Activated T-cell treated with anti-CD3 and anti-CD28 coated beads, Interleukin-2, amount 50 U/mL, for 48 hours (primary cell): ENCODE measurements around the gene SMAD4.
"Not testable (repeated sequence)": the region's sequence is repeated elsewhere in the genome, so short reads cannot be mapped to it uniquely, and the experiment has no call there.

ENCODE experiments used
- DNase-seq, 2 experiments: peaks; one replicate each; pipeline ENCODE4 v3.0.0-alpha.2; 2020

The SMAD4 gene

DNA sequence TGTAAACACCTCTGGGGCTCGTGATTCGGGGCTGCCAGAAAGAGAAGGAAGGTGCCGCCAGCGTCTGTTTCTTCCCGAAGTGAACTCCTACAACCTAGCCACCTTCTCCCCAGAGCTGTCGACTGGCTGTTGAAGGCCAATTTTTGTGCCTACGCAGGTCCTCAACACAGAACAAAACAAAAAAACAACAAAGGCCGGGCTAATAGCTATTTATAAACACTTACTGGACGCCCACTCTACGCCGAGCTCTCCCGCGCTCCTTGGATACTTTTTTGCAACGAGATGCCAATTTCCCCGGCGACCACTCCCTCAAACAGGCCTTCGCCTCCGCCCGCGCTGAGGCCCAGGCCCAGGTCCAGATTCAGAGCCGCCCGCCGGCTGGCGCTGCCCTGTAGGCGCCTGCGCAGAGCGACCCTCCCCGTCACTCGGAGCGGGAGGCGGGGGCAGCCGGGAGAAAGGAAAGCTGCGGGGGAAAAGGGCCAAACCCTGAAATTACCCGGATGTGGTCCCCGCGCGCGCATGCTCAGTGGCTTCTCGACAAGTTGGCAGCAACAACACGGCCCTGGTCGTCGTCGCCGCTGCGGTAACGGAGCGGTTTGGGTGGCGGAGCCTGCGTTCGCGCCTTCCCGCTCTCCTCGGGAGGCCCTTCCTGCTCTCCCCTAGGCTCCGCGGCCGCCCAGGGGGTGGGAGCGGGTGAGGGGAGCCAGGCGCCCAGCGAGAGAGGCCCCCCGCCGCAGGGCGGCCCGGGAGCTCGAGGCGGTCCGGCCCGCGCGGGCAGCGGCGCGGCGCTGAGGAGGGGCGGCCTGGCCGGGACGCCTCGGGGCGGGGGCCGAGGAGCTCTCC, at the start of gene SMAD4:
Gene SMAD4, plus strand, starts transcription at position 520 of the 843 bp plus-strand sequence. CDS start 16,834 bp downstream, outside the sequence.
- peak; percentile 98 to 99 for DNase-seq

DNA sequence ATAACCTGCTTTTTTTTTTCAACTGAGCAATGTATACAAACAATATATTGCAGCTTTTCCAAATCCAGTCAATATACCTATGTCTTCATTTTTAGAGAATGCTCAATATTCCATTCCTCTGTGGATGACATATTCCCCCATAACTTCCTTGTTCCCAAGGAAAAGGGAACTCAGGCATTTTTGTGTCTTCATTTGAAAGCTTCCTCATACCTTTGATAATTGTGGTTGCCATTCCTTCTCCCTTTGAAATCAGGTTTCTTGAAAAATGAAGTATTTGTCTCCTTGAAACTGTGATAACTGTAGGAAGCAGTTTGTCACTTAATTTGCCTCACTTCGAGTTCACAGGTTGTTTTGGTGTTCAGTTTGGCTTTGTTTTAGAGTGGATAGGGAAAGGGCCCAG, 48.6 kb upstream of the SMAD4 start:
- no peak for DNase-seq

DNA sequence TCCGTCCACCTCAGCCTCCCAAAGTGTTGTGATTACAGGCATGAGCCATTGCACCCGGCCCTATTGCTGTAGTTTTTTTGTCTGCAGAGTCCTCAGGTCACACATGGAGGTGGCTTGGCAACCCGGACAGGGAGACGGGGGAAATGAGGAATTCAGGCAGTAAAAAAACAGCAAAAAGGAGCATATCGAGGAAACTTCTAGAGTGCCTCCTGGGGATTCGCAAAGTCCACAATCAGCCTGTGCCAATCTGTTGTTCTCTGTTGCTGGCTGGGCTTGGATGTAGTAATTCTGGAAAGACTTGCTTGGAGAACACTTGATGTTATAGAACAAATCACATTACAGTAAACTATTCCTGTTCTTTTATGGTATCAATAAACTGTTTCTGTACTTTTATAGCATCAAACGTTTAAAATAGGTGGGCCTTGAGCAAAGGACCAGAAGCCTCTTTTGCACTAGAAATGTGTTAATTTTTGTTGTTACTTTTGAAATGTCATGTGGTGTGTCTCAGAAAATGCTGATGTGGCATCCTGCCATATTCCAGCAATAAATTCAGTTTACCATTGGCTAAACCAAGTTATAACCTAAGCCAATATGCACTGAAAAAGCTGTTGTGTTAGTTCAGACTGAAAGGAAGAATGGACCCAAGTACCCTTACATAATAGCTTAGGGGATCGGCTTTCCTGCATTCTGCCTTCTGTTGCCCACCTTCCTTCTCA, 47.8 kb upstream of the SMAD4 start:
- no peak for DNase-seq

DNA sequence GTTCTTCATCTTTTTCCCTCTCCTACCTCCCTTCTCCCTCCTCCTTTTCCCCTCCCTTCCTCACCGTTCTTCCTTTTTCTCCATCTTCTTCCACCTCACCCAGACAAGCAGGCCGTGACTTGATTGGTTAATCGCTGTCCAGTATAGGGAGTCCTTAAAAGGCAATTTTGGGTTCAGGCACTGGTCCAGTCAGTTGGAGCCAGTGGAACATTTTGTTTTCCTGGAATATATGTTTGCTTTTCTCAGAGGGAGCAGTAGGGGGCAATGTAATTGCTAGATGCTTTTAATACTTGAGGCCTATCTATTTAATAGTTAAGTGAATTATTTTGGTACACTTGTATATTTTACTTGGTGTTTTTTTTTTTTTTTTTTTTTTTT, 47.2 kb upstream of the SMAD4 start:
- no peak for DNase-seq

DNA sequence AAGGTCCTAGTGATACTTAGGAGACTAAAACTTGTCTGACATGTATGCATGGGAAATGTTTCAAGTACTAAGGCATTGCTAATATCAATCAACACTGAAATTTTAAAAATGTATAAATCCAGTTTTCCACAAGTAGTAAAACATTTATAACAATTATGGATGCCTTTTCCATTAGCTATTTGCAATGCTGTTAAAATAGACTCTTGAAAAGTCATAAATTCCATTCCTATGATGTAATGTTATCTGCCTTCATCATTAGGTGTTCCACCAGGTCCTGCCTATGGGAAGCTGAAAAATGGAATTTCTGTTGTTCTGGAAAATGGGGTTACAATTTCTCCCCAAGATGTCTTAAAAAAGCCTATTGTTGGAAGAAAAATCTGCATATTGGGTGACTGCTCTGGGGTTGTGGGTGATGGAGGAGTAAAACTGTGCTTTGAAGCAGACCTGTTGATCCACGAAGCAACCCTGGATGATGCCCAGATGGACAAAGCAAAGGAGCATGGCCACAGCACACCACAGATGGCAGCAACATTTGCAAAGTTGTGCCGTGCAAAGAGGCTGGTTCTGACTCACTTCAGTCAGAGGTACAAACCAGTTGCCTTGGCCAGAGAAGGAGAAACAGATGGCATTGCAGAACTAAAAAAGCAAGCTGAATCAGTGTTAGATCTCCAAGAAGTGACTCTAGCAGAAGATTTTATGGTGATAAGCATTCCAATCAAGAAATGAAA, 43.5 kb upstream of the SMAD4 start:
- no peak for DNase-seq

DNA sequence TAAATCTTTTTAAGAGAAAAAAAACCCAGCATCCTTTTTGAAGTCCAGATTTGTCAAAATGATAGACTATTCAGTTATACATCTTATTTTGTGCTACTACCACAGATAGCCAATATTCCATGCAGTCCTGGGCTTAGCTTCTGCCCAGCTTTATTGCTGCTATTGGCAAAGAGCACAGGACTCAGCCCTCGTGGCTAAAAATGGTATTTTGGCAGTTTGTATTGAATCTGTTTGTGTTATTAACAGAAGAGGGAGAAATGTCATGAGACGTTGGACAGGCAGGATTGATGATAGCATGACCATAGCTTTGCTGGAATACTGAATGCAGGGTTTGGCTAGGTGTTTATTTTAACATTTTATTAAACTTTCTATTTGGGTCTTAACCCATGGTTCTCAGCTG, 42.8 kb upstream of the SMAD4 start:
- DNase-seq, result no peak

DNA sequence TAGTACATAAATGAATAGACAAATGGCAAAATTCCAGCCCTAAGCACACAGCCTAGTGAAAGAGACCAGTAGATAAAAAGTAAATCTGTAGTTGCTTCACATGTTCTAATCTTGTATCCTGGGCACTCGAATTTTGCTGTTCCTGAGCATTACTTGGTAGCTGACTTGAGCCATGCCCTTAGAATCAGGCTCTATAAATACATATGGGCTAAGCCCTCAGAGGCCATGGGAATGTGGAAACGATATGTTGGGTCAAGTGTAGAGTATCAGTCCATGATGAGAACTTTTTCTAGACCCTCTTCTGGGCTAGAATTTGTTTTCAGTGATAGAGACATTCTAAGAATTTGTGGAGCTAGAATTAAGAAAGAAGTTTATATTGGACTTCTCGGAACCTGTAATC, 40.3 kb upstream of the SMAD4 start:
- DNase-seq, result no peak

DNA sequence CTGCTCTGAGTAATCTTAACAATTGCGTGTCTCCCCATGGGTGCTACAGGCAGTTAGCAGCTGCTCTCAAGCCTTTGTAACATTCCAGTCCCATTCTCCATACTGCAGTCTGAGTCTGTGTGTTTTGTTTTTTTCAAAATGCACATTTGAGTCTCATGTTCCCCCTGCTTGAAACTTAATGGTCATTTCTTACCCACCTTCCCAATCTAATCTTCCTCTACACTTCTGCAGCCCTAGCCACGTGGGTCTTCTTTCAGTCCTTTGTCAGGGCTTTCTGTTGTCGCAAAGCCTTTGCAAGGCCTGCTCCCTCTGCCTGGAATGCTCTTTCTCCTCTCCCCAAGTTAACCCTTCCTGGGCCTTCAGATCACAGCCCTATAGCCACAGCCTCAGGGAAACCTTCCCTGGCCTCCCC, 37.7 kb upstream of the SMAD4 start:
- no peak for DNase-seq

DNA sequence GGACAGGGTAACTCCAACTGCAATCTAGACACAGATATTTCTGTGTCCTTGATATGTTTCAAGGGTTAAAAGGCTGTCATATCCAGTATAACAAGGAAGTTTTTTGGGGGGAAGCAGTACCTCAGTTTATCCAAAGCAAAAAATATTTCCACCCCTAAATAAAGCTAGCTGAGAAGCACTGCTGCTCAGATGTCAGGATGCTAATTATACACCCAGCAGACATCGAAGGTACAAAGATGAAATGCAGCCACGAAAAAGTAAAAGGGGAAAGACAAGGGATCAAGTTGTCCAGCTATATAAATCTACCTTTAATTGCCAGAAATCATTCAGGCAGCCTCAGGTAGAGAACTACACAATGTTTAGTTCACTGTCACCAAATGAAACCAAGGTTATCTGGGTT, 36.0 kb upstream of the SMAD4 start:
- no peak for DNase-seq

DNA sequence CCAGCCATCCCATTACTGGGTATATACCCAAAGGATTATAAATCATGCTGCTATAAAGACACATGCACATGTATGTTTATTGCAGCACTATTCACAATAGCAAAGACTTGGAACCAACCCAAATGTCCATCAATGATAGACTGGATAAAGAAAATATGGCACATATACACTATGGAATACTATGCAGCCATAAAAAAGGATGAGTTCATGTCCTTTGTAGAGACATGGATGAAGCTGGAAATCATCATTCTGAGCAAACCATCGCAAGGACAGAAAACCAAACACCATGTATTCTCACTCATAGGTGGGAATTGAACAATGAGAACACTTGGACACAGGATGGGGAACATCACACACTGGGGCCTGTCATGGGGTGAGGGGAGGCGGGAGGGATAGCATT, 26.8 kb upstream of the SMAD4 start:
- DNase-seq, result not testable (repeated sequence)

DNA sequence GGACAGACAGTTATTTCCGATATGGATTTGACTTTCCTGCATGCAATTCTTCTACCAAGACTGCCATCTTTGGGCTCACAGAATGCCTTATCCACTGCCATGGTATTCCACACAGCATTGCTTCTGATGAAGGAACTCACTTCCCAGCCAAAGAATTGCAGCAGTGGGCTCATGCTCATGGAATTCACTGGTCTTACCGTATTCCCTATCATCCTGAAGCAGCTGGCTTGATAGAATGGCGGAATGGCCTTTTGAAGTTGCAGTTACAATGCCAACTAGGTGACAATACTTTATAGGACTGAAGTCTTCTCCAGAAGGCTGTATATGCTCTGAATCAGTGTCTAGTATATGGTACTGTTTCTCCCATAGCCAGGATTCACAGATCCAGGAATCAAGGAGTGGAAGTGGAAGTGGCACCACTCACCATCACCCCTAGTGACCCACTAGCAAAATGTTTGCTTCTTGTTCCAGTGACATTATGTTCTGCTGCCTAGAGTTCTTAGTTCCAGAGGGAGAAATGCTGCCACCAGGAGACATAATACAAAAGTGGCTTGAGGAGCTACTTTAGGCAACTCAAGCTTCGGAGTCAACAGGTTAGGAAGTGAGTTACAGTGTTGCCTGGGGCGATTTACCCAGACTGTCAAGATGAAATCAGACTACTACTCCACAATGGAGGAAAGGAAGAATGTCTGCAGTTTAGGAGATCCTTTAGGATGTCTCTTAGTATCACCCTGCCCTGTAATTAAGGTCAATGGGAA, 23.8 kb upstream of the SMAD4 start:
- no peak for DNase-seq

DNA sequence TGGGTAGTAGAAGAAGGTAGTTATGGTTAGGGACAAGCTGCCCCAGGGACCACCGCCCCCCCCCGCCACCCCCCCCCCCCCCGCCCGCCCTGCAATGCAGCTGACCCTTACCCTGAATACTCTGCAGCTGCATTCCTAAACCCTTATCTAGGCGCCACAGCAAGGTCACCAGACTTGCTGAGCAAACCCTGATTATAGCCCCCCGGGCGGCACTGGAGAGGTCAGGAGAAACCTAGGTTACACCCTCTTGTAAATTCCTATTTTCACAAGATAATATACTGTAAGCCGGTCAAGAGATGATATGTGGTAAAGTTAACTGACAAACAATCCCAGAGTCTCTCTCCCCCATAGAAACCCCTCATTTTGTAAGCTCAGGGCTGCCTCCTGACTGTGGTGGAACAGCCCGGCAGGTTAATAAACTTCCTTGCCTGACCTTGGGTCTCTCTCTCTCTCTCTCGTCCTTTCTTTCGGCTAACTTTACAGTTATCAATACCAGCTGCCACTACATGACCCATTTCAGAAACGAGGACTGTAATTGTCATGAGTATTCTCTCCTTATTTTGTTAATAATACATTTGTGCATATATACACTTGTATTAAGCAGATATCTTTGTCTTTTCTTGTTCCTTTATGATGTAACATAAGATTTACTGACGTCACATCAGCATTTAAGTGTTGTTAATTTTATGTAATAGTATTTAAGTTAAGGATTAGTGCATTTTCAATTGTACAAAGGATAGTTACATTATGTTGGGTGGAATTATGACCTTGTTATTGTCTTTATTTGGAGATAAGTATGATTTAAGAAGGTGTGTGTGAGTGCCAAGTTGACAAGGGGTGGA, 22.8 kb upstream of the SMAD4 start:
- no peak for DNase-seq

DNA sequence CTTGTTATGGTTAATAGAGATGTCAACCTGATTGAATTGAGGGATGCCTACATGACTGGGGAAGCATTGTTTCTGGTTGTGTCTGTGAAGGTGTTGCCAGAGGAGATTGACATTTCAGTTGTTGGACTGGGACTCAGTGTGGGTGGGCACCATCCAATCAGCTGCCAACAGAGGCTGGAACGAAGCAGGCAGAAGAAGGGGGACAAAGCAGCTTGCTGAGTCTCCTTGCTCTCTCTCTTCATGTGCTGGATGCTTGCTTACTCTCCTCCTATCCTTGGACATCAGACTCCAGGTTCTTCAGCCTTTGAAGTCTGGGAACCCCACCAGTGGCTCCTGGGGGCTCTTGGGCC, 22.2 kb upstream of the SMAD4 start:
- no peak for DNase-seq

DNA sequence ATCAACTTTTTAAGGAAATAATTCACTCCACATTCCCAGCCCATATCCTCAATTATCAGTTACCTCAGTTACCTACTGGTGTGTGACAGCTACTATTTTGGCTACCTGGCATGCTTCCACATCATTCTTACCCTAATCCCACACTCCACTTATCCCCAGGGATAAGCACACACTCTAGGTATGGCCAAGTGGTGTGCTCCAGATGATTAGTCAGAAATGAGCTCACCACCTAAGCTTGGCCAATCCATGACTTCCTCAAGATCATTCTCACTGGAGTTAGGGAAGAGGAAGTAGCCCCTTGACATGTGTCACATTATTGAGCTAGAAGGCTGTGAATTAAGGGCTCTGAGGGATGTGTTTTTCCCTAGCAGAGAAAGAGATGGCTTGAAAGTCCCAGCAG, 20.9 kb upstream of the SMAD4 start:
- DNase-seq, result no peak

DNA sequence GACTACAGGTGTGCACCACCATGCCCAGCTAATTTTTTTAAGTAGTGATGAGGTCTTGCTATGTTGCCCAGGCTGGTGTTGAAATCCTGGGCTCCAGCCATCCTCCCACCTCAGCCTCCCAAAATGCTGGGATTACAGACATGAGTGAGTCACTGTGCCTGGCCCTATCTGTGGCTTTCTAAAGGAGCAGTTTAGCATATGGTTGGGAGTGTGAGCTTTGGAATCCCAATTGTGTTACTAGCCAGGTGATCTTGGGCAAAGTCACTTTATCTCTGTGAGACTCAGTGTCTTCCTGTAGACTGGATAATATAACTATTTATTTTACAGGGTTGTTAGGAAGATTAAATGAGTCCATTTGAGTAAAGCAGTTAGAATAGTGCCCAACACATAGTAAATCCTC, 19.8 kb upstream of the SMAD4 start:
- DNase-seq, result no peak

DNA sequence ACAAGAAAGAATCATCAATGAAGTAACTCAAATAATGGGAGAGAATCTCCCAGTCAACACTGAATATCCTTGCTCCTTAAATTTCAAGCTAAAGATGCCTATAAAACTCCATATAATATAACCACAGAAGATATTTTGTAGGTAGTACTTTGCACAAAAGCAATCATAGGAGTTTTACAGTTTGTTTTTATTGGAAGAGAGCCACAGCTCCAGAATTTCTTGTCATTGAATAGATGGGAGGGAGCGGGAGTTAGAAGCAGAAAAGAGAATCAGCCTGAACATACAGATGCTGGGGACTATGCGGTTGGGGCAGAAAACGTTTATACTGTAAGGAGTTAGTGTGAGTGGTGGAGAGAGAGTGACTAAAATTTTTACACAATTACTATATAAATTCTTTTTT, 18.3 kb upstream of the SMAD4 start:
- no peak for DNase-seq

DNA sequence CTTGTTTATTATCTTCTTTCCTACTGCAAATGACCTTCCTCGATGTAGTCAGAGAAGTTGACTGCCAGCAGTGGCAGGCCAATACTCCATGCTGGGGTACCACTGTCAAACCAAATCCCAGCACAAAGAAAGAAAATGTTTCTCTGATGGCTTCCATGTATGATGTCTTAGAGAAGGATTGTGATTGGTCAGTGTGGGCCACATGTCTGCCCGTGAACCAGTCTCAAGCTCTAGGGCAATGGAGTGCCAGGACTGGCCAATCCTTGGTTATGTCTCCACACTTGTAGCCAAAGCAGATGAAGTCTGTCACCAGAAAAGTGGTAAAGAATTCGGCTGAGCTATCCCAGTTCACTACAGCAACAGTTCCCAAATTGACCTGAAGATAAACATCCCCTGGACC, 17.6 kb upstream of the SMAD4 start:
- no peak for DNase-seq

DNA sequence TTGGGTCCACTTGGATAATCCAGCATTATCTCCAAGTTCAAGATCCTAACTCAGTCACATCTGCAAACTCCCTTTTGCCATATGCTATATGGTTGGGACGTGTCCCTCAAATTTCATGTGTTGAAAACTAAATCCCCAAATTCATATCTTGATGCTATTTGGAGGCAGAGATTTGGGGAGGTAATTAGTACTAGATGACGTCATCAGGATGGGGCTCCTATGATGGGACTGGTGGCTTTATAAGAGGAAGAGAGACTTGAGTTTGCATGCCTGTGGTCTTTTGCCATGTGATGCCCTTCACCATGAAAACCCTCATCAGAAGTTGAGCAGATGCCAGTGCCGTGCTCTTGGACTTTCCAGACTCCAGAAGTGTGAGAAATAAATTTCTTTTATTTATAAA, 16.8 kb upstream of the SMAD4 start:
- DNase-seq, result no peak

DNA sequence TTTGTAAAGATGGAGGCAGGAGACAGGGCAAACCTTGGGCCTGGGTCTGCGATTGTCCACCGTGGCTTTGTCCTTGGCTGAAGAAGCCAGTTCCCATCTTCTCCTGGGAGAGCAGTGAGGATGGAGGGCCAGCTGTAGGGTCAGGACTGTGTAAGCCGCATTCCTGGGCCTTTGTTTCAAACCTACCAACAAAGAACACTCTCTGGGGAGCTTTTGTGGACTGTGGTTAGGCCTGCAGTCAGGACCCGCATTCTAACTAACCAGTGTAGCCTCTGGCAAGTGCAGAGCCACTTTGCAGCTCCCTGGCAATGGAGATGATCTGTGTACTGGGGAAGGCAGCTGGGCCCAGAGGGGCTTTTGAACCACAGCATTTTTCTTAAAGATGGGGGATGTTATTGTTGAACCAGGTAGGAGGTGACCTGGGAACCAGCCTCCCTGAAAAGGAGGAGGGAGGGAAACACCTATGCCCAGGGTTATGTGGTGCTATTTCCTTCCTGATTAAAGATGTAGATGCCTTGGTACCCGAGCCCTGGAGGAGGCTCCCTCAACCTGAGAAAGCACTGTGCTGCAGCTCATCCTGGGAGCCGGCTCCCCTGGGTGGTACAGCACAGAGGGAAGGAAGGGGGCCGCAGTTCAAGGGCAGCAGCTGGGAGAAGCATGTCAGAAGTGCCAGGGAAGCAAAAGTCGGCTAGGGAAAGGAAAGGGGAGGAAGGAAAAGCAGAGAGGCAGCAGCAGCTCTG, 12.7 kb upstream of the SMAD4 start:
- no peak for DNase-seq

DNA sequence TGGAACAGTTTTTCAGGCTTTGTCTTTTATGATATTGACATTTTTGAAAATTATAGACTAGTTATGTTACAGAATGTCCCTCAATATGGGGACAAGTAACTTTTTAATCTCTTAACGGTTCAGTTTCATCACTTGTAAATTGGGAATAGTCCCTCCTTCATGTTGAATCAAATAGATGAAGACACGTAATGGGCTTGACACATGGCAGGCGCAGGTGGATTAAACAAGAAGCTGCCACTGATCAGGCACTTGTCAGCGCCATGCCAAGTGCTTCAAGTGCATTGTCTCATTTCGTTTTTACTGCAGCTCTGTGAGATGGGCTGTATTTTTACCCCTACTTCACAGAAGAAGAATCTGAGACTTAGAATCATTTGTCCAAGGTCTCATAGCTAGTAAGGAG, 9.5 kb upstream of the SMAD4 start:
- DNase-seq, result no peak

DNA sequence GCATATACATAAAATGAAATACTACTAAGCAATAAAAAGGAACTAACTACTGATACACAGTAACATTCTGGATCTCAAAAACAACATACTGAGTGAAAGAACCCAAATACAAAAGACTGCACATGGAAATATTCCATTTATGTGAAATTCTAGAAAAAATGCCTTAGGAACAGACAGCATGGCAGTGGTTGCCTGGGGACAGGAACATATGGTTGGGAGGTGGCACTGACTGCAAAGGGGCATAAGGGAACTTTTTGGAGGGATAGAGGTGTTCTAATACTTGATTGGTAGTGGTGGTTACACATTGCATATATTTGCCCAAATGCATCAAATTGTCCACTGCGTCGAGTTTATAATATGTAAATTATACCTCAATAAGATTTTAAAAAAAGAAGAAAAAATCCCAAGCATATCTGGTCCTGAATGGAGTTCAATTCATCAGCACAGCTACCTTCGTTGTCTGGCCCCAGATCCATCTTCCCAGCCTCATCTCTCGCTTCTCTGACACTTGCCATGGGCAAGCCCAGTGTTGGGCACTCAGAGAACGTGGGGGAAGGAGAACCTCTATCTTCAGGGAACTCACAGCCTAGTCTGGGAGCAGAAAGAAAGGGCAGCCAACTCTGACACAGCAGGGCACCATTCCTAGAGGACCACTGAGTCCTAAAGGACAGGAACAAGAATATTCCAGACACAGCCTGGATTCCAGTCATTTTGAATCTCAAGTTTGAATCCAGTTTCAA, 8.6 kb upstream of the SMAD4 start:
- DNase-seq, result no peak
